Small intestine (tissue), 7 donors: ENCODE measurements around the gene IL17RC. TPM values are rescaled to one million over a fixed set of nuclear protein-coding genes. Genes with fewer than 3 reads are reported as not detected.

Experiments used
- DNase-seq, 2 donors: peaks; one replicate each; pipeline versions ENCODE4 v3.0.0 to v3.0.0-alpha.2; 2013
- FAIRE-seq: peaks from 2 replicates; lab custom pipeline; 2012; peaks lifted over from hg19 to GRCh38; lab: Jason Lieb, UNC
- H3K27ac ChIP-seq, 3 donors: one replicate each; pipeline ENCODE4 v1.5.1; 2013; ENCODE audit warnings: low read length in 2 of 3, mild to moderate bottlenecking in 2 of 3, control low read depth in 1 of 3, inconsistent platforms in 1 of 3, low read depth in 1 of 3, moderate library complexity in 1 of 3
- H3K27me3 ChIP-seq, 3 donors: one replicate each; pipeline ENCODE4 v1.6.1; 2013; ENCODE audit warnings: low read length in 3 of 3, inconsistent platforms in 1 of 3; ENCODE audit not compliant: control insufficient read depth in 3 of 3, insufficient read depth in 3 of 3
- H3K36me3 ChIP-seq, 3 donors: one replicate each; pipeline ENCODE4 v1.6.1; 2013; ENCODE audit warnings: low read length in 3 of 3, inconsistent platforms in 1 of 3, low read depth in 1 of 3, mild to moderate bottlenecking in 1 of 3, moderate library complexity in 1 of 3; ENCODE audit not compliant: control insufficient read depth in 3 of 3, insufficient read depth in 2 of 3
- H3K4me1 ChIP-seq, 3 donors: one replicate each; pipeline ENCODE4 v1.6.1; 2013; ENCODE audit warnings: low read length in 2 of 3, inconsistent platforms in 1 of 3, low read depth in 1 of 3, mild to moderate bottlenecking in 1 of 3, moderate library complexity in 1 of 3; ENCODE audit not compliant: control insufficient read depth in 3 of 3, insufficient read depth in 2 of 3
- H3K4me3 ChIP-seq, 3 donors: one replicate each; pipeline ENCODE4 v1.5.1; 2013; ENCODE audit warnings: low read length in 3 of 3, control low read depth in 1 of 3, inconsistent platforms in 1 of 3, low read depth in 1 of 3, mild to moderate bottlenecking in 1 of 3, moderate library complexity in 1 of 3
- H3K9me3 ChIP-seq, 2 donors: one replicate each; pipeline ENCODE4 v1.6.1; 2013; ENCODE audit warnings: low read depth in 1 of 2, low read length in 1 of 2; ENCODE audit not compliant: control insufficient read depth in 2 of 2, insufficient read depth in 1 of 2
- WGBS, 3 donors: extraction: QIAGEN DNeasy Blood & Tissue Kit; methylation state at CpG; one replicate each; pipeline ENCODE4 v1.1.7; 2013; 5-methylcytosine and 5-hydroxymethylcytosine counted together
- polyA plus RNA-seq, 4 donors: library from polyadenylated mRNA; stranded (reverse) in 3 of 4; unstranded in 1 of 4; fragments of 200-250 nt in 3 of 4; fragments of 120-200 nt in 1 of 4; gene quantifications; one replicate each; pipeline versions ENCODE4 v1.2.1 to v1.2.3, GENCODE V29; 2013
- donor health status: healthy with polysubstance abuse.
- donor health status: control.
- donor health status: control.
- donor health status: Bipolar disorder and iron deficiency.
- donor health status: healthy.

IL17RC gene
- polyA plus RNA-seq, 4 donors, result 35.7 to 96.2 (median 41.3) TPM

DNA sequence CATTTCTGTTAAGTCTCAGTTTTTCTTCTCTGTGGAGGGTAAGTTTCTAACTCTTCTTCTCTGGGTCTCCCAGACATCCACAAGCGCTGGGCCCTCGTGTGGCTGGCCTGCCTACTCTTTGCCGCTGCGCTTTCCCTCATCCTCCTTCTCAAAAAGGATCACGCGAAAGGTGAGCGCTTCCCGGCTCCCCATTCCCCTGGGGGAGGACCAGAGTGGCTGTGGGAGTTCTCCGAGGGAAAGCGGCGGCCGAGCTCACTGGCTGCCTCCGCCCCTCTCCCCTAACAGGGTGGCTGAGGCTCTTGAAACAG lies 15.6 kb downstream of the IL17RC start:
- Histone ChIP-seq H3K36me3 (peaks cover 0 to 34% (median 0%) of the 10 kb centered on the region in 3 donors), H3K4me3 (peak overlapping the region; percentile 21 to 67 (median 66)), H3K27ac (peak overlapping the region; percentile 79 to 98 (median 92)), H3K9me3 (no peaks in the 10 kb centered on the region), H3K4me1 (peaks cover 3 to 17% (median 5%) of the 10 kb centered on the region in 3 donors), H3K27me3 (no peaks in the 10 kb centered on the region)
- 8 to 13% (median 9%) methylated on average over 13 of the region's 13 CpGs for WGBS, 3 donors
- FAIRE-seq, result no peak
- no peak for DNase-seq

DNA sequence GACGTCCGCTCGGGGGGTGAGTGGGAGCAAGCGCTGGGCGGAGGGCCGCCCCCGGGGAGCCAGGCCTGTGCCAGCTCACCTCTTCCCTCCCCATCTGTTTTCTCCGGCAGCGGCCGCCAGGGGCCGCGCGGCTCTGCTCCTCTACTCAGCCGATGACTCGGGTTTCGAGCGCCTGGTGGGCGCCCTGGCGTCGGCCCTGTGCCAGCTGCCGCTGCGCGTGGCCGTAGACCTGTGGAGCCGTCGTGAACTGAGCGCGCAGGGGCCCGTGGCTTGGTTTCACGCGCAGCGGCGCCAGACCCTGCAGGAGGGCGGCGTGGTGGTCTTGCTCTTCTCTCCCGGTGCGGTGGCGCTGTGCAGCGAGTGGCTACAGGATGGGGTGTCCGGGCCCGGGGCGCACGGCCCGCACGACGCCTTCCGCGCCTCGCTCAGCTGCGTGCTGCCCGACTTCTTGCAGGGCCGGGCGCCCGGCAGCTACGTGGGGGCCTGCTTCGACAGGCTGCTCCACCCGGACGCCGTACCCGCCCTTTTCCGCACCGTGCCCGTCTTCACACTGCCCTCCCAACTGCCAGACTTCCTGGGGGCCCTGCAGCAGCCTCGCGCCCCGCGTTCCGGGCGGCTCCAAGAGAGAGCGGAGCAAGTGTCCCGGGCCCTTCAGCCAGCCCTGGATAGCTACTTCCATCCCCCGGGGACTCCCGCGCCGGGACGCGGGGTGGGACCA lies 16.1 kb downstream of the IL17RC start:
- Histone ChIP-seq H3K27ac (peak overlapping the region; percentile 79 to 98 (median 92)), H3K4me3 (peak overlapping the region; percentile 56 to 67 (median 66)), H3K9me3 (no peaks in the 10 kb centered on the region), H3K27me3 (no peaks in the 10 kb centered on the region), H3K4me1 (peaks cover 3 to 17% (median 5%) of the 10 kb centered on the region in 3 donors), H3K36me3 (peaks cover 0 to 37% (median 2%) of the 10 kb centered on the region in 3 donors)
- peak; percentile 76 to 89 for DNase-seq
- FAIRE-seq, result no peak
- 0 to 1% (median 1%) methylated on average over 44 to 77 of the region's 77 CpGs for WGBS, 3 donors

DNA sequence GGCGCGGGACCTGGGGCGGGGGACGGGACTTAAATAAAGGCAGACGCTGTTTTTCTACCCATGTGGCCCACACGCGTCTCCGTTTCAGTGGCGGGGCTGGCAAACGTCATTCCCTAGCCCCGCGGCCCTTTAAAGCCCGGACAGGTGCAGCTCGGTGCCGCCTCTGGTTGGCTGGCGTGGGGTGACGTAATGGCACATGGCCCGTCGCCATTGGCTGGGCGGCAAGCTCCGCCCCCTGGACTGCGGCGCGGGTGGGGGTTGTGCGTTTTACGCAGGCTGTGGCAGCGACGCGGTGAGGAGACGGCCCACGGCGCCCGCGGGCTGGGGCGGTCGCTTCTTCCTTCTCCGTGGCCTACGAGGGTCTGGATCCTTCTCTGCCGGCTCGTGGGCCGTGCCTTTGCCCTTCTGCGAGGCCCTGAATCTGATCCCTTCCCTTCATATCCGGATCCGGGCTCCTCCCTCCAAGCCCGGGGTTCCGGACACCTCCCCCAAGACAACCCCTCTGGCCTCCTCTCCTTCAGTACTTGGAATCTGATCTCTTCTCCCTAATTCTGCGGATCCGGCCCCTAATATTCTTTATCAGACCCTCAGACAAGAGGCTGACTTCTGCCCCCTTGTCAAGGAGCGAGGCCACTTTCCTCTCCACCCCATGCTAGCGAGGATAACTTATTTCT lies 16.8 kb downstream of the IL17RC start, which contains the start of gene CRELD1:
CRELD1 (plus strand) TSS at position 274 of the 674 bp plus-strand sequence. CDS start 605 bp downstream, outside the sequence.
- DNase-seq (peak; percentile 97 to 99), FAIRE-seq (no peak)
- H3K4me1 ChIP-seq, result peaks cover 3 to 17% (median 5%) of the 10 kb centered on the region in 3 donors
- H3K36me3 ChIP-seq, result peaks cover 0 to 37% (median 6%) of the 10 kb centered on the region in 3 donors
- 0 to 1% (median 0%) methylated on average over 43 to 50 of the region's 50 CpGs for WGBS, 3 donors
- no peaks in the 10 kb centered on the region for H3K27me3 ChIP-seq
- H3K4me3 ChIP-seq, result peak within 1 kb of the TSS; percentile 67 to 77 (median 71)
- H3K9me3 ChIP-seq, result no peaks in the 10 kb centered on the region
- peak within 1 kb of the TSS; percentile 85 to 98 (median 92) for H3K27ac ChIP-seq

DNA sequence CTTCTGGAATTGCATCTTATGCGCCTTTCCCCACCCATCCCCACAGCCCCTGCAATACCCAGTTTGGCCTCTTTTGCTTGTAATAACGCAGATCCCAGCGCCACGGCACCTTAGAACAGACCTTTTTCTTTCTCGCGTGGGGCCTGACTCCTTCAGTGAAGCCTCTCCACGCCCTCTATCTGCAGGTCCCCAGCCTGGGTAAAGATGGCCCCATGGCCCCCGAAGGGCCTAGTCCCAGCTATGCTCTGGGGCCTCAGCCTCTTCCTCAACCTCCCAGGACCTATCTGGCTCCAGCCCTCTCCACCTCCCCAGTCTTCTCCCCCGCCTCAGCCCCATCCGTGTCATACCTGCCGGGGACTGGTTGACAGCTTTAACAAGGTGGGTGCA lies 17.3 kb downstream of the IL17RC start:
- Histone ChIP-seq H3K36me3 (peaks cover 0 to 39% (median 6%) of the 10 kb centered on the region in 3 donors), H3K4me1 (peaks cover 3 to 17% (median 5%) of the 10 kb centered on the region in 3 donors), H3K4me3 (peak overlapping the region; percentile 67 to 77 (median 71)), H3K27me3 (no peaks in the 10 kb centered on the region), H3K9me3 (no peaks in the 10 kb centered on the region), H3K27ac (peak overlapping the region; percentile 85 to 98 (median 92))
- FAIRE-seq (no peak), DNase-seq (no peak)
- 7 to 16% (median 8%) methylated on average over 11 of the region's 11 CpGs for WGBS, 3 donors

DNA sequence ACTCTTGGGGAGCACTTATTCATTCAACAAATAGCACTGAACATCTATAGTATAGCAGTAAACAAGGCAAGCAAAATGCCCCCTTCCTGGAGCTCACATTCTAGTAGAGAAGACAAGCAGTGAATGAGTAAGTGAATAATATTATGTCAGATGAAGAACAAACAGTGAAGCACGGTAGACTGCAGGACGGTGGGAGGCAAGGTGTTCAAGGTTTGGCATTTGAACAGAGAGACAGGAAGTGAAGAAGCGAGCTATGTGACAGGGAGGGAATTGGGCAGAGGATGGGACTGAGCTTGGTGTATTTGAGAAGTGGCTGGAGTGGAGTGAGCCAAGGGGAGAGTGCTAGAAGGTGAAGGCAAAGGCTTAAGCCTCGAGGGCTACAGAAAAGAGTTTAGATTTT lies 18.1 kb downstream of the IL17RC start:
- Histone ChIP-seq H3K4me3 (peak overlapping the region in 1 of 3 donors; percentile 67), H3K4me1 (peaks cover 3 to 17% (median 5%) of the 10 kb centered on the region in 3 donors), H3K27me3 (no peaks in the 10 kb centered on the region), H3K9me3 (no peaks in the 10 kb centered on the region), H3K27ac (no peak overlapping the region), H3K36me3 (peaks cover 0 to 34% (median 6%) of the 10 kb centered on the region in 3 donors)
- DNase-seq (no peak), FAIRE-seq (no peak)
- WGBS, 3 donors, result 33 to 50% (median 37%) methylated on average over 4 of the region's 4 CpGs

DNA sequence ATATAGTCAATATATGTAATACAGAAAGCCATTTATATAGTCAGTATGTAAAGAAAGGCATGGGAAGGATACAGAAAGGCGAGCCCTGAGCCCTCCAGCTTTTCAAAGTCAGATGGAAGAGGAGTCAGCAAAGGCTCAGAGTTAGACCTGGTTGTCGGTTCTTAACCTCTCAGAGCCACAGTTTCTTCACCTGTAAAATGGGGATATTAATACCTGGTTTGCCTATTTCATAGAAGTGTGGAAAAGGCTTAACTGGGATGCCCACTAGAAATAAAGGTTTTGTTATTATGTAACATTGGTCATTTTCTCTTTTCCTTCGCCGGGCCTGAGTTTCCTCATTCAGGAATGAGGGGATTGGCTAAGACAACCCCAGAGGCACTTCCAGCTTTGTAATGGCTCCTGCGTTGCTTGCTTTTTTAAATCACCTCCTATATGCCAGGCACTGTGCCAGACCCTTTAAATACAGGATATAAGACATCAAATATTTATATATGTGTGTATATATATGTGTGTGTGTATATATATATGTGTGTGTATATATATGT lies 19.1 kb downstream of the IL17RC start:
- Histone ChIP-seq H3K27ac (no peak overlapping the region), H3K9me3 (no peaks in the 10 kb centered on the region), H3K4me1 (peaks cover 3 to 17% (median 5%) of the 10 kb centered on the region in 3 donors), H3K4me3 (no peak overlapping the region), H3K36me3 (peaks cover 3 to 30% (median 8%) of the 10 kb centered on the region in 3 donors), H3K27me3 (no peaks in the 10 kb centered on the region)
- DNase-seq, result no peak
- WGBS, 3 donors, result 91 to 97% (median 96%) methylated on average over 5 of the region's 5 CpGs
- no peak for FAIRE-seq

DNA sequence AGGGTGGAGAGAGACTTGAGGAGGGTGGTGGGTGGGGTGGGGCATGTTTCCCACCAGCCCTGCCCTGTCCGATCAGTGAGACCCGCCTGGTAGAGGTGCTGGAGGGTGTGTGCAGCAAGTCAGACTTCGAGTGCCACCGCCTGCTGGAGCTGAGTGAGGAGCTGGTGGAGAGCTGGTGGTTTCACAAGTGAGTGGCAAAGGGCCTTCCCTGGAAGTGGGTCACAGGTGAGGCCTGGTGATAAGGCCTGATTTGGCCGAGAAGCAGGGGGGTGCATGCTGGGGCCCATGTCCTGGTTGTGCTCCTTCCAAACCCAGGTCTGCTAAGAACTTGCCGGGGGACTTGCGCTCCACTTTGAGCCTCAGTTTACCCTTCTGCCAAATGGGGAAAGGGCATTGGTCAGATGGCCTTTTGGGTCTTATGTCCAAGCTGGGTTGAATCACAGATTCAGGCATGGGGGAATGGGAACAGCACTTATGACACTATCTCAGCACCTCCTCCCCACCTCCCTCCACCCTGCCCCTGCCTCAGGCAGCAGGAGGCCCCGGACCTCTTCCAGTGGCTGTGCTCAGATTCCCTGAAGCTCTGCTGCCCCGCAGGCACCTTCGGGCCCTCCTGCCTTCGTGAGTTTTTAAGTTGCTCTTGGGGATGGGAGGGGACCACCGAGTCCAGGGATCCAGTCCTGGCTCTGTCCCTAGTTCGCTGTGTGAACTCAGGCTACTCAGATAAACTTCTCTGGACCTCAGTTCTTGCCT lies 20.8 kb downstream of the IL17RC start:
- peaks cover 3 to 12% (median 5%) of the 10 kb centered on the region in 3 donors for H3K4me1 ChIP-seq
- H3K4me3 ChIP-seq, result no peak overlapping the region
- H3K9me3 ChIP-seq, result no peaks in the 10 kb centered on the region
- no peak overlapping the region for H3K27ac ChIP-seq
- peaks cover 3 to 35% (median 8%) of the 10 kb centered on the region in 3 donors for H3K36me3 ChIP-seq
- FAIRE-seq (no peak), DNase-seq (no peak)
- H3K27me3 ChIP-seq, result no peaks in the 10 kb centered on the region
- WGBS, 3 donors, result 94% methylated on average over 13 of the region's 13 CpGs

DNA sequence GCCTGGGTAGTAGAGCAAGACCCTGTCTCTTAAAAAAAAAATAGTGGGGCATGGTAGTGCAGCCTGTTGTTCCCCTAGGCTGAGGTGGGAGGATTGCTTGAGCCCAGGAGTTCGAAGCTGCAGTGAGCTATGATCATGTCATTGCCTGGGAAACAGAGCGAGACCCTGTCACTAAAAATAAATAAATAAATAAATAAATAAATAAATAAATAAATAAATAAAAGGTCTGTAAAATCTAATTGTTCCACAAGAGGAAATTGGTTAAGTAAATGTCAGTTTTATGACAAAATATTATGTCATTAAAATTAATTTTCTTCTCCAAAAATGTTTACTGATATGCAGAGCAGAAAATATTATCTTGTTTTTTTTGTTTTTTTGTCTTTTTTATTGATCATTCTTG lies 22.1 kb downstream of the IL17RC start:
- Histone ChIP-seq H3K27me3 (no peaks in the 10 kb centered on the region), H3K4me1 (peaks cover 3 to 11% (median 5%) of the 10 kb centered on the region in 3 donors), H3K27ac (no peak overlapping the region), H3K4me3 (no peak overlapping the region), H3K36me3 (peaks cover 3 to 48% (median 8%) of the 10 kb centered on the region in 3 donors), H3K9me3 (no peaks in the 10 kb centered on the region)
- DNase-seq (no peak), FAIRE-seq (no peak)
- WGBS, 3 donors, result 95 to 98% (median 98%) methylated on average over 2 of the region's 2 CpGs
